GM18907 (cell line): ENCODE results near the gene UNC50.
"Not testable (repeated sequence)": the region's sequence is repeated elsewhere in the genome, so short reads cannot be mapped to it uniquely, and the experiment has no call there.

Experiments
- ATAC-seq: cut with Tn5 transposase; IDR thresholded peaks from one replicate; pipeline ENCODE4 v1.9.1; 2021; ENCODE audit warnings: mild to moderate bottlenecking, moderate library complexity; ENCODE audit not compliant: unreplicated experiment

UNC50 gene

DNA sequence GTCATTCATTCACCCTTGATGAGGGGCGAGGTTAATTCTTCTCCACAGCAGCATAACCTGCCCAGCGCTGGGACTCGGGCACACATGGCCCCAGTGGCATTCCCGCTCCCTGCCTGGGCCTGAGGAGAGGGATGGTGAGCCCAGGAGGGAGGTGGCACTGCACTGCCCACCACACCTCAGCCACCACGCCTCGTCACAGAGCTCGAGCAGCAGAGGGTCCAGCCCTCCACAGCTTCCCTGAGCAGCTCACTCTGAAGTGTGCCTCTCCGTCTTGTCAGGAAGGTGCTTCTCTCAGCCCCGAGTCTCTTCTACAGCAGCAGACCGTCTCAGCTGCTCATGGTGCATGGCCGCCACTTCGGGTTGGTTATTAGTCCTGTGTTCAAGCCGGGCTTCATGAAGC, 35.0 kb upstream of the UNC50 start:
- no peak for ATAC-seq

DNA sequence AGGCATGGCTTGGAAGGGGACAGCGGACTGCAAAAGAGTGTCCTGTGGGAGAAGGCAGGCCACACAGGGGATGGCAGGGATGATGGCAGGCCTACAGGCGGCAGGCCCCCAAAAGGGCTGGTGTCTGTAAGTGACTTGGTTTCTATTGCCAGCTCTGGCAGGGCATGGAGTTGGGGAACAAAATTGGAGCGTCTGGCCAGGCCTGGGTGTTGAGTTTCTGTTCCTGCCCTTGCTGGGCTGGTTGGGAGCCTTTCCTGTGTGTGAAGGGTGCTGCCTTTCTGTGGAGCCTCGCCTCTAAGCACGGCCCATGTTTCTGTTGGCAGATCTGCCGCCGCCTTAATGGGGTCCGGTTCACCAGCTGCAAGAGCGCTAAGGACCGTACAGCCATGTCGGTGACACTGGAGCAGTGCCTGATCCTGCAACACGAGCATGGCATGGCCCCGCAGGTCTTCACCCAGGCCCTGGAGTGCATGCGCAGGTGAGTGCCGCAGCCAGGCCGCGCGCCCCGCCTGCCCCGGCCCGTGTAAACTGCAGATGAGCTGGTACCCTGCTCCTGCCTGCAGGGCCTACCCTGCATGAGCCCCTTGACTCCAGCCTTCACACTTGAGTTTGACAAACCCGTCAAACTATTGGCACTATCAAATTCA, 31.6 kb upstream of the UNC50 start:
- no peak for ATAC-seq

DNA sequence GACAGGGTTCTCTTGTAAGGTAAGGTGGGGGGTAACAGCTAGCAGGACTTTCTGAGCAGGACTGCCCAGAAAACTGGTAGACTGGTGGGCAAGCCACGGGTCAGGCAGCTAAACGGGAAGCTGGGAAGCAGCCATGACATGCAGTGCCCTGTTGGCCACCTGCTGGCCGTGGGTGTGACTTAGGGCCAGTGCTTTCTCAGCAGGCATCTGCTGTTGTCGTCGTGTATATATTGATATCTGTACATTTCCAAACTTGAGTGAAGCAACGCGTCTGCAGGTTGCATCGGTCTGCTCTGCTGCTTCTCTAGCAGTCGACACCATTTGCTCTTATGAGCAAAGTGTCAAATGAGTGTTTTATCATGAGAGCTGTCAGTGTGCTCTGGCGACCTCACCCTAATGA, 31.1 kb upstream of the UNC50 start:
- no peak for ATAC-seq

DNA sequence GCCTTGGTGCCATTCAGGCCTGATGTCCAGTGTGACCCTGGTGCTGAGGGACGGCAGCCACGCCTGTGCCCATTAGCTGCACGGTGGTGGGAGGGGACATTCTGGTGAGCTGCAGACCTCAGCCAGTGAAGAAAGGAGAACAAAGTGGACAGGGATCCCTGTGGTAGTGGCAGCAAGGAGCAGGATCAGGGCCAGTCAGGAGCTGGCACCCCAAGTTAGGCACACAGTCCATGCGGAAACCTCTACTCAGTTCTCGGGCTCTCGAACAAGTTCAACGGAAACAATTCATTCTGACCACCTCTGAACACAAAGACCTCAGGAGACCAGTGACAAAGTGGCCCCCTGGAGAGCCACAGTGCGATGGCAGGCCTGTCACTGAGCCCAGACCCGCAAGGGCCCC, 30.2 kb upstream of the UNC50 start:
- no peak for ATAC-seq

DNA sequence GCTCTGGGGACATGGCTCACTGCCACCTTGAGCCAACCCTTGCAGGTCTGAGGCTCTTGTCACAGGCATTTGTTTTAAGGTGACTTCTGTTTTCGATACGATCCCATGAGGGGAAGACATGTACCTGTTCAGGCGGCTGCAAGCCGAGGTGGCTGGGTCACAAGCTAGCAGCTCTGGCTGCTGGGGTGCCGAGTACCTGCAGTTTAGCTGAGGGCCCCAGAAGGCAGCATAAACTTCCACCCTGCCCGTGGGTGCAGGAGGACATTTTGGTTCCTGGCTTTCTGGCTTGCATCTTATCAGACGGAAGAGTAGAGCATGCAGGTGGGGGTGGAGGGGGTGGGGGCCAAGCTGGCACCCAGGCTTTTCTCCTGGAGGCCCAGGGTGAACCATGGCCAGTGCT, 28.5 kb upstream of the UNC50 start:
- ATAC-seq: no peak

DNA sequence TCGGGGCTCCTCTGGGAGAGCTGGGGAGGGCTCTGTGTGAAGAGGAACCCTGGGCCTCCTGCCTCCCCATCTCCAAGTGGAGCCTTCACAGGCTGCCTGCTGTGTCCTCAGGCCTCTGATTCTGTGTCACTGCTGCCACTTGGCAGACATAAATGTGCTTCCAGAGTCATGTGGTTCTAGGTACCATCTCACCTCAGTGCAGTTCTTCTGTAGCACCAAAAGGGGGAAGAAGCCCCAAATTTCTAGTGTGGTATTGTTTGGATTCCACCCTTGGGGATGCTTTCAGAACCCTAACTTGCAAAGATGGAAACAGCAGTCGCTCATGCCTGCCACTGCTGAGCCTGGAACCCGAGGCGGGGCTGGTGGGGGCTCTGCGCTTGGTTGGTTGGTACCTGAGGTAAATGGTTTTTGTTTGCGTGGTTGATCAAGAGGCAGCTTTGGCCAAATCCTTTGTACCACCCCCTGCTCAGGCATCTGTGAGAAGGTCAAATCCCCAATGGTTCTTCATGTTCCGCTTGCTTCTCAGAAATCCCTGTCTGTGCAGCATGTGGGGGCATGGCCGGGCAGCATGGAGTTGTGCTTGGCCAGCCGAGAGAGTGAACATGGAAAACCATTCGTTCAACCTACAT, 27.6 kb upstream of the UNC50 start:
- no peak for ATAC-seq

DNA sequence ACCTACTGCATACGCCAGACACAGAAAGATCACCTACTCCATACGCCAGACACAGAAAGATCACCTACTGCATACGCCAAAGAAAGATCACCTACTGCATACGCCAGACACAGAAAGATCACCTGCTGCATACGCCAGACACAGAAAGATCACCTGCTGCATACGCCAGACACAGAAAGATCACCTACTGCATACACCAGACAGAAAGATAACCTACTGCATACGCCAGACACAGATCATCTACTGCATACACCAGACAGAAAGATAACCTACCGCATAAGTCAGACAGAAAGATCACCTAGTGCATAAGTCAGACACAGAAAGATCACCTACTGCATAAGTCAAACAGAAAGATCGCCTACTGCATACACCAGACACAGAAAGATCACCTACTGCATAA, 25.9 kb upstream of the UNC50 start:
- no peak for ATAC-seq

DNA sequence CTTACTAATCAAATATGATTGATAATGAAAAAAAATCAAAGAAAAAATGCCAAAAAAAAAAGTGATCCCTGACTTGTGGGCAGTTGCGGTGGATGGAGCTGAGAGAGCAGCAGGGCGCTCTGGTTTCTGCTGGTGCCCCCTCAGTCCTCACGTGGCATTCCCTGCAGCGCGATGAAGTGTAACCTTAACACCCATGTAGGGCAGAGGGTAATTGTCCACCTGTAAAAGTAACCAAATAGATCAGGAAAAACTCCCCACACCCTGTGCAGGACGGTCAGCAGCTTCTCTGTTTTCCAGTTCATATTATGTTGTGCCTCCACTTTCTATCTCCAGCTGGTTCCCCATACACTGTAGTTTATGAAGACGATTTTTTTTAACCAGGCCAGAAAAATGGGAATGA, 25.1 kb upstream of the UNC50 start:
- no peak for ATAC-seq

DNA sequence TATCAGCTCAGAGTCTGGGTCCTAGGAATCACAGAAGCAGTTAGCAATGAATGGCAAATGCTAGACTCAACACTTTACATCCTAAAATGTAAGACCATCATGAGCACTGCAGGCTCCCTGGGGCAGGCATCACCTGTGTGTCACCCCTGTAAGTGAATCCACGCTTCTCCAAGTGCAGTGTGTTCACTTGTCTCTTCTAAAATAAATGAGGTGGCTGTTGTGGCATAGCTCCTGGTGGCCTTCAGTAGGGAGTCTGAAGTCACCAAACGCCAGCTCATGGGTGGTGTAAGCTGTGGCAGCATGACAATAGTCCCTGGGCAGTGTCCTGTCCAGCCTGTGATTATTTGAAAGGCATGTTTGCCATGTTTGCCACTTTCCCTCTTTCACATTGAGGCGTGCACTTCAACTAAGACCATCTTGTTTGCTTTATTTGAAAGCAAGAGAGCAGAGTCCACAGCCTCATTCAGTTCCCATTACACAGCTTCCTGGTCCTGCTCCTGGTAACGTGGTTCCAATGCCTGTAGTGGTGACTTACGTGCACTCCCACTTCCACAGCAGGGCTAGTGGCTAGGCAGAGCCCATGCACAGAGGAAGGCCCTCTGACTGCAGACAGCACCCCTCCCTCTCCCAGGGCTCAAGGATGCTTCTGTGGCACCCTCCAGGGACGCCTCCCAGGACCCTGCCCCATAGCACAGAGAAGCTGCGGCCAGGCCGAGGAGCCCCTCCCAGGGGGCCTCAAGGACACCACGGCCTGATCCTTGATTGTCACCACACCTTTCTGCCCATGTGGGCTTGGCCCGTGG, 24.4 kb upstream of the UNC50 start:
- ATAC-seq: no peak

DNA sequence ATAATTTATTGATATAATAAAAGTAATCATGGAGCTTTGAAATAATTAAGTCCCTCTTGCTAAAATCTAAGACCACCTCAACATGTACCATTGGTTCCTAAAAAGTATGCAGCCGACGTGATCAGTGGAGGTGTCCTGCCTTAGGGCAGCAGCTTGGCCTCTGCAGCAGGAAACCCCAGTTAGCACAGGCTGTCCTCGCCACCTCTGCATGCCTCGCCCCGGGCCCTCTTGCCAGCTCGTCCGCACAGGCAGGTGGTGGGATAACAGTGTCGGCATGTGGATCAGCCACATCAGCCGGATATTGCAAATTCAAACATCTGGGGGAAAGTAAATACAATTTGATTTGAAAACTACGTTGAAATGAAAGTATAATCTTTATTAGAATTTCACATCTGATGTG, 23.0 kb upstream of the UNC50 start:
- no peak for ATAC-seq

DNA sequence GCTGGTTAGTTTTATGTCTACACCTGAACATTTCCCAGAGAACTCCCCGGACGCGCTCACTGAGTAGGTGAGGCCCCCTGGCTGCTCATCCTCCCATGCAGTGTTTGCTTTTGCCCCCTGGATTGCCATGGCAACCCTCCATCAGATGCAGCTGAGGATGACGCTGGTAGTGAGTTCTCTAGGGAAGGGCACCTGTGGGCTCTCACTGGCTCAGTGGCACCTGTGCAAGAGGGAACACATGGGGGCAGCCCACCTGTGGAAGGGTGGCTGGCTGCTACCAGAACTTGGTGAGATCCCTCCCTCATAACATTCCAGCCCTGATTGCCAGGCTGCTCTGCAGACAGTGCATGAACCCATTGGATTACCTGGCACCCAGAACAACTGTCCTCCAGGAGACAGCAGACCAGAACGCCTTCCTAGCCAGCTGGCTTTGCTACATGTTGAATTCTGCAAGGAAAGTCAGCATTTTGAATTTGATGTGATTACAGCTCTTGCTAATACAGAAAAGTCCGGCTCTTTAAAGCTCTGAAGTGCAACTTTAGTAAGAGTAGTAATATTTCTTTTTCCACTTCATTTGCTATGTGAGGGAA, 21.7 kb upstream of the UNC50 start:
- ATAC-seq: no peak

DNA sequence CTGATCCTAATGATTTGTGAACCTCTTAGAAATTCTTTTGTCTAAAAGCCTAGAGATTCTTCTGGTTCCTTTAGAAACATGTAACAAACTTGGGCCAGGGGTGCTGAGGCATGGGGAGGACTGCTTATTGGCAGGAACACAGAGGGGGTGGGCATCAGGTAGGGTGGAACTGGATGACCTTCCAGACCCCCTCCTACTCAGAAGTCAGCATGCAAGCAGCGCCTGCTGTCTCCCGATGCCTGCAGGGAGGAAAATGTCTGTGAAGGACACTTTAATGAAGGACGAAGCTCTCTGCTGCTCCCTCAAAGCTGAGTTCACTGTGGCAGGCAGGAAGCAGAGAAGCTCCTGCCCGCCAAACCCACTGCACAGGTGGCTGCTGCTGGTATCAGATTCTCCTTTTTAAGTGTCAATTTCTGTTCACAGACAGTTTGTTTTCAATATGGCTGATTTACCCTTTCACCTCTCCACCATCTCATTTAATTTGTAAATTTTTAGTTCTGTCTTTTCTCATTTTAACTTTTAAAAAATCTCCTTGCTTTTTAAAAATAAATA, 19.4 kb upstream of the UNC50 start:
- ATAC-seq: no peak

DNA sequence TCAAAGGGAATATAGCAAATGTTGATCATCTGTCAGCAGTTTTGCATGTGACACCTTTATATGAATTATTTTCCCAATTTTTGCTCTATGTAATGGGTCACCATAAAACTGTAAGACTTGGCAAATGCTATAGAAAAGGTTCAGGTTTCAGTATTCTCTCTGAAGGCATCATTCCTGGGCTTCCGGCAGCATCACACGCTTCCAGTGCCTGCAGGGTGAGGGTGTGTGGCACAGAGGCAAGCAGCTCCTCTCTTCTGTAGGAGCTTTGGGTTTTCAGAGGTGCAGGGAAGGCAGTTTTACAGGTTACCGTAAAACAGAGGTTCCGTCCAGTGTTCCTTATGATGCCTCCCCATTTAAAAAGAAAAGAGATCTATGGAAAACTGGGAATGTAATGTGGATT, 18.9 kb upstream of the UNC50 start:
- ATAC-seq: no peak

DNA sequence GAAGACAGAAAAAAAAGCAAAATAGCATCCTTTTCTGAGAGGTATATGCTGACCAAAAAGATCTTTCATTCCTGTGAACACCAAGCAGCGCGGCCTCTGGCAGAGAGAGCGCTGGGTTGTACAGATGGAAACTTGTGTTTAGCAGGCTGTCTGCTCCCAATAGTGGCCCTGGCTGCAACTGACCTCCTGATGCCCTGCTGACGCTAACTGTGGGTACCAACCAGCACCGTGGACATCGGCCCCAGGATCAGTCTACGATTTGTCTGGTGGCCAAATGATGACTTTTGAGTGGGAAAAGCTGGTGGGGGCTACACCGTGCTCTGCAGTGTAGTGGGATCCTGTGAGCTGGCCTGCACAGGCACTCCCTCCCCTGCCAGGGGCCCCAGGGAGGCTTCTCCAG, 15.8 kb upstream of the UNC50 start:
- no peak for ATAC-seq

DNA sequence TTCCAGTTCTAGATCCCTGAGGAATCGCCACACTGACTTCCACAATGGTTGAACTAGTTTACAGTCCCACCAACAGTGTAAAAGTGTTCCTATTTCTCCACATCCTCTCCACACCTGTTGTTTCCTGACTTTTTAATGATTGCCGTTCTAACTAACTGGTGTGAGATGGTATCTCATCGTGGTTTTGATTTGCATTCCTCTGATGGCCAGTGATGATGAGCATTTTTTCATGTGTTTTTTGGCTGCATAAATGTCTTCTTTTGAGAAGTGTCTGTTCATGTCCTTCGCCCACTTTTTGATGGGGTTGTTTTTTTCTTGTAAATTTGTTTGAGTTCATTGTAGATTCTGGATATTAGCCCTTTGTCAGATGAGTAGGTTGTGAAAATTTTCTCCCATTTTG, 13.7 kb upstream of the UNC50 start:
- not testable (repeated sequence) for ATAC-seq

DNA sequence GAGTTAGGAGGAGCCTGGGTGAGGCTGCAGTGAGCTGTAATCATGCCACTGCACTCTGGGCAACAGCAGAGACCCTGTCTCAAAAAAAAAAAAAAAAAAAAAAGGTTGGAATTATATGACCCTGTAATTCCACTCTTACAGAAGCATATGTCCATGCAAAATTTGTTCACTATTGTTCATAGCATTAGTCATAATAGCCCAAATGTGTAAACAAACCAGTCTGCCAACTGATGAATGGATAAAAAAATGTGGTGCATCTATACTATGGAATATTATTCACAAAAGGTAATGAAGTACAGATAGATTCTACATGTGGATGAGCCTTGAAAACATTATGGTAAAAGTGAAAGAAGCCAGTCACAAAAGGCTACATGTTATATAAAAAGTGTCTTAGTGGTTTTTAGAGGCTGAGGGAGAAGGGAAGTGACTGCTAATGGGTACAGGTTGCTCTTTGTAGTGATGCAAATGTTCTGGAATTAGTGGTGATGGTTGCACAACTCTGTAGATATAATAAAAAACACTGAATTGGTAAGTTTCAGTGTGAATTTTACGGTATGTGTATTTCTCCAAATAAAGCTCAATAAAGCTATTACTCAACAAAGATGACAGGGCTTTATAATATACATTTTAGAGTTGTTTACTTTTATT, 9.5 kb upstream of the UNC50 start:
- ATAC-seq: no peak

DNA sequence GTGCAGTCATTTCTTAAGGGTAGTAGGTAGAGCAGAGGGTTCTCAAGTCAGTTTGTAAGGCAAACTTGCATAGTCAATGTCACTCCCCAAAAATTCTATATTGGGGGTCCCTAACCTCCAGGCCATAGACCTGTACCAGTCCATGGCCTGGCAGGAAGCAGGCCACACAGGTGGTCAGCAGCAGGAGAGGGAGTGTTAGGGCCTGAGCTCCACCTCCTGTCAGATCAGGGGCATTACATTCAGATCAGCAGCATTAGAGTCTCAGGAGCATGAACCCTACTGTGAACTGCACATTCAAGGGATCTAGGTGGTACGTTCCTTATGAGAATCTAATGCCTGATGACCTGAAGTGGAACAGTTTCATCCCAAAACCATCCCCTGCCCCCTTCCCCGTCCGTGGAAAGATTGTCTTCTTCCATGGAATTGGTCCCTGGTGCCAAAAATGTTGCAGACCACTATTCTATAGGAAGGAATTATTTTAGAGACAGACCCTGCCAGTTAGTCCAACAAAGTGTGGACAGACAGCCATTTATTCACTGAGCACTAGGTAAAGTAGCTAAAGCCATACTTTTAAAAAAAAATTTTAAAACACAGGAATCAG, 6.8 kb upstream of the UNC50 start:
- ATAC-seq: peak; percentile 70

DNA sequence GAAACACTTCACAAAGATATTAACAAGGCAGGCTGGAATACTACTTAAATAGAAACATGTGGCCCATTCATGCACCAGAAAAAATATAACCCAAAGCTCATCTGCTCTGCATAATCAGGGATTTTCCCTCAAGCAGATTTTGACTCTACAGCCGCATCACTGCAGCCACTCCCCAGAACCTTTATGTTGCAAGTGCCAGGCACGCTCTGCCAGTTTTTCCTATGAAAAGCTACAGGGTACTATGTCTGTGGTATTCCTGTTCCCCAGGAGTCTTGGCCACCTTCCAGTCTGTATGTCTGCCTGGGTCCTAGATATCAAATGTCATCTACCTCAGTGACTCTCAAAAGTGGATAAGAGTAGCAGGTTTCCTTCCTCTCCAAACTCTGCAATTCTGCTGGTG, 3.8 kb upstream of the UNC50 start:
- no peak for ATAC-seq

DNA sequence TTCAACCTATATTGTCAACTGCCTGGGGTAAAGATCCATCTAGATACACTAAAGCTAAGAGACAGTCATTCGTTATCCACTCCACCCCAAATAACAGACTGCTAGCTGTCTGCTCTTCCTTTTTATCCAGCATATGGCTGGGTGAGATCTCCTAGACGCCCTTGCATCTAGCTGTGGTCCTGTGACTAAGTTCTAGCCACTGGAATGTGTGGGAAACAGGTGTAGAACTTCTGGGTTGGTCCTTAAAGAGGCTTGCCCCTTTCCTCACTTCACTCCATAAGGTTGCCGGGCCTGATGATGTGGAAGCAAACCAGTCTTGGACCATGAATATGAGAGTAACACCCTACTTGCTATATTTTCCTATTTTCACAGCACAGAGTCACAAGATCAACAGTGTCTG, 3.3 kb upstream of the UNC50 start:
- ATAC-seq: no peak

DNA sequence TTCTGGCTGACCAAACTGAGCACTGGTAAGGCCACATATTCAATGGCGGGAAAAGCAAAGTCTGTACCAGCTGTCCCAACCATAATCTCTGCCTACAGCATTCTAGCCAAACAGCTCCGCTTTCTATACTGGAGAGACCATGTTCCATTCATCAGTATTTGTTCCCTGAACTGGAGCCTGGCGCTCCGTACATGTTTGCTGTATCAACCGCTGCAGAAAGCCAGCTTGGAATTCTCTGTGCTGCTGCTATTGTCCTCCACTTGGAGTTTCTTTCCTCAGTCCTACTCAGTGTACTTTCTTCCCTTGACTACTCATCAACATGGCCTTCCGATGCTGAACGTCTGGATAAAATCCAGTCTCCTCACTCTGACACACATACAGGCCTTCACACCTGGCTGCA, 2.0 kb upstream of the UNC50 start:
- no peak for ATAC-seq

DNA sequence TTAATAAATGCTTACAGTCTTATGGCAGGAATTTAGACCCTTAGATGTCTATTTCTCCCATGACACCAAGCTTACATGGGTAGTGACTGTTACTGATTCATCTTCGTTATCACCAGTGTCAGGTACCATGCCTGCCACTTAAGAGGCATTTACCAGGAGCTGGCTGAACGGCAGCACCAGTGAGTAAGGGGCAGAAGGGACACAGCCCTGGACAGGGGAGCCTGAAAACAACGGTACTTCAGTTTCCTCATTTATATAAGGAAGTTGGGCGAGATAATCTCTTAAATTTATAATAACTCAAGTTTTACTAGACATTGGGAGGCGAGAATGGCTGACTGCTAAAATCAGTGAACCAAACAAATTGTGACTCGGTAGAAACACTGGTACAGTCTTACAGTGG, 1.3 kb upstream of the UNC50 start:
- ATAC-seq: no peak
